ENCODE results near the gene IL3RA.

GRCh38 chrX:1422135-1422465, 85.5 kb downstream of the IL3RA start:
- TF ChIP-seq, protein P1, sequence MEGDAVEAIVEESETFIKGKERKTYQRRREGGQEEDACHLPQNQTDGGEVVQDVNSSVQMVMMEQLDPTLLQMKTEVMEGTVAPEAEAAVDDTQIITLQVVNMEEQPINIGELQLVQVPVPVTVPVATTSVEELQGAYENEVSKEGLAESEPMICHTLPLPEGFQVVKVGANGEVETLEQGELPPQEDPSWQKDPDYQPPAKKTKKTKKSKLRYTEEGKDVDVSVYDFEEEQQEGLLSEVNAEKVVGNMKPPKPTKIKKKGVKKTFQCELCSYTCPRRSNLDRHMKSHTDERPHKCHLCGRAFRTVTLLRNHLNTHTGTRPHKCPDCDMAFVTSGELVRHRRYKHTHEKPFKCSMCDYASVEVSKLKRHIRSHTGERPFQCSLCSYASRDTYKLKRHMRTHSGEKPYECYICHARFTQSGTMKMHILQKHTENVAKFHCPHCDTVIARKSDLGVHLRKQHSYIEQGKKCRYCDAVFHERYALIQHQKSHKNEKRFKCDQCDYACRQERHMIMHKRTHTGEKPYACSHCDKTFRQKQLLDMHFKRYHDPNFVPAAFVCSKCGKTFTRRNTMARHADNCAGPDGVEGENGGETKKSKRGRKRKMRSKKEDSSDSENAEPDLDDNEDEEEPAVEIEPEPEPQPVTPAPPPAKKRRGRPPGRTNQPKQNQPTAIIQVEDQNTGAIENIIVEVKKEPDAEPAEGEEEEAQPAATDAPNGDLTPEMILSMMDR (conservative IDR thresholded peaks at IDR 0.05; ENCODE audit: low read length) = no peak
- no peak for TF ChIP-seq EZH2phosphoT487 (IDR thresholded peaks at IDR 0.05; ENCODE audit: borderline replicate concordance, low read depth, low read length)

Data from OCI-LY7 (cell line).